ENCODE data around the gene NUP50. TPM values are rescaled to one million over a fixed set of nuclear protein-coding genes. Genes with fewer than 3 reads are reported as not detected.
A peak's percentile ranks its signal among the peaks of the same experiment; 100 is the strongest.
"Not testable (repeated sequence)": the region's sequence is repeated elsewhere in the genome, so short reads cannot be mapped to it uniquely, and the experiment has no call there.

NUP50 gene
- total RNA-seq, 6 experiments from 2014 or later = 26.4 to 57.2 (median 31.4) TPM

DNA sequence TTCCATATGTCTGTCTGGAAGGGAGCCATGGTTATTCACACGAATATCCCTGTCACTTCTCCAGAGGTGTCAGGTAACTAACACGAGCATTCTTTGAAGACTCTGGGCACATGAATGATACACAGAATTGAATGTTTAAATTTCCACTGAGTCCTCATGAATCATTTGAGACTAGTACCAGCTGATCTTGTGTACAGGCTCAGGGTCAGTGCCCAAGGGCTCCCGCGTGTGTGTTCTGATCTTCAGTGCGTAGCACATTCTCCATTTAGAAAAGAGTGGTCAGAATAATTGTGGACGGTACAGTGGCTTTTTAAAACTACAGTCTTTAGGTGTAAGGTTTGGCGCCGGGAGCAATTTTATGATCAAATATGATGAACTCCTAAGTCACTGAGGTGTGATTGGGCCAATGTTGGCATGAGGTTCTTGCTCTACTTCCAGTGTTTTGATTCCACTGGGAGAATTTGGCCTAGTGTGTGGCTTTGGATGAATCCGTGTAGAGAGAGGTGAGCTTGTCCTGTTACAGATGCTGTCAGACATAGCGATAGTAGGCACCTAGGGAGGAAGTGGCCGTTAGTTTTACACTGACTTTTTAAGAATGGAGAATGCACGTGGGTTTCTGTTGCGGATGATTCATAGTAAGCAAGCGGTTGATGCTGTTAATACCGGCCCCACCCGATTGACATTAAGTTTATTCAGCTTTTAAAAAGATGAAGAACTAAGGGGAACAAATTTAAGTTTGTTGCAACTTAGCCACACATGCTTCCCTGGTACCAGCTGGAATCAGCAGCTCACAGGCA is 22.2 kb downstream of the NUP50 start:
- WGBS (ENCODE audit: insufficient coverage, low coverage, low lambda C conversion rate, missing lambda C conversion rate) = 87% methylated on average over 16 of the region's 16 CpGs
- intact Hi-C loops (cut with DNase I) = no loop called here
- no peak for DNase-seq
- H3K4me1 ChIP-seq = no peaks in the 10 kb centered on the region
- H3K4me3 ChIP-seq = no peak overlapping the region
- no peak overlapping the region for H3K27ac ChIP-seq
- no peaks in the 10 kb centered on the region for H3K9me3 ChIP-seq
- H3K27me3 ChIP-seq = no peaks in the 10 kb centered on the region
- no peak for TF ChIP-seq POLR2A (IDR thresholded peaks at IDR 0.05)
- TF ChIP-seq CTCF (IDR thresholded peaks at IDR 0.05) = no peak
- no peak for ATAC-seq
- peaks cover 0 to 41% (median 13%) of the 10 kb centered on the region in 4 donors for H3K36me3 ChIP-seq

DNA sequence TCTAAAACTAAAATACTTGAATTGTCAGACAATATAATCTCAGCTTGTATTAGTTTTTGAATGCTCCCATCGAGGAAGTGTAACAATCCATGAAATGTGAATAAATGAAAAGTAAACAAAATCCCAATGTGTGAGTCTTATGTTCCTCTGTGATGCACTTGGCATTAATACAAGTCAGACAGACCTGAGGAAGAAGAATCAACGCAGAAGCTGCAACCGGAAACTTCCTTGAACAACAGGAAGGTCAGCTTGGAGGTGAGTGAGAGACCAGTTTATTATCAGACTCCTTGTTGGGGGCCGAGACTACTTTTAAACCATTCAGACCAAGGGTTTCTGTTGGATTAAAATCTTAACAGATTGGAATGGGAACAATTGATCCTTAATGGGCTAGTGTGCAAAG is 24.2 kb downstream of the NUP50 start:
- peak in 1 of 4 donors; percentile 35 for ATAC-seq
- DNase-seq = no peak
- H3K27me3 ChIP-seq = no peaks in the 10 kb centered on the region
- WGBS (ENCODE audit: insufficient coverage, low coverage, low lambda C conversion rate, missing lambda C conversion rate) = 66% methylated on average over 4 of the region's 4 CpGs
- intact Hi-C loops (cut with DNase I) = no loop called here
- no peak overlapping the region for H3K4me3 ChIP-seq
- H3K9me3 ChIP-seq = no peaks in the 10 kb centered on the region
- TF ChIP-seq POLR2A (IDR thresholded peaks at IDR 0.05) (no peak), CTCF (IDR thresholded peaks at IDR 0.05) (no peak)
- H3K27ac ChIP-seq = no peak overlapping the region
- peaks cover 0 to 31% (median 11%) of the 10 kb centered on the region in 4 donors for H3K36me3 ChIP-seq
- H3K4me1 ChIP-seq = no peaks in the 10 kb centered on the region

- DNase-seq = no peak
- H3K27me3 ChIP-seq = no peaks in the 10 kb centered on the region
- no peak overlapping the region for H3K4me3 ChIP-seq
- no peaks in the 10 kb centered on the region for H3K9me3 ChIP-seq
- 77% methylated on average over 5 of the region's 16 CpGs for WGBS (ENCODE audit: insufficient coverage, low coverage, low lambda C conversion rate, missing lambda C conversion rate)
- H3K36me3 ChIP-seq = peaks cover 0 to 24% (median 7%) of the 10 kb centered on the region in 4 donors
- intact Hi-C loops (cut with DNase I) = no loop called here
- H3K4me1 ChIP-seq = no peaks in the 10 kb centered on the region
- TF ChIP-seq CTCF (IDR thresholded peaks at IDR 0.05) = no peak
- no peak for TF ChIP-seq POLR2A (IDR thresholded peaks at IDR 0.05)
- no peak for ATAC-seq
- no peak overlapping the region for H3K27ac ChIP-seq
These were observed 25.1 kb downstream of the NUP50 start for GRCh38 chr22:45188779-45189178.

DNA sequence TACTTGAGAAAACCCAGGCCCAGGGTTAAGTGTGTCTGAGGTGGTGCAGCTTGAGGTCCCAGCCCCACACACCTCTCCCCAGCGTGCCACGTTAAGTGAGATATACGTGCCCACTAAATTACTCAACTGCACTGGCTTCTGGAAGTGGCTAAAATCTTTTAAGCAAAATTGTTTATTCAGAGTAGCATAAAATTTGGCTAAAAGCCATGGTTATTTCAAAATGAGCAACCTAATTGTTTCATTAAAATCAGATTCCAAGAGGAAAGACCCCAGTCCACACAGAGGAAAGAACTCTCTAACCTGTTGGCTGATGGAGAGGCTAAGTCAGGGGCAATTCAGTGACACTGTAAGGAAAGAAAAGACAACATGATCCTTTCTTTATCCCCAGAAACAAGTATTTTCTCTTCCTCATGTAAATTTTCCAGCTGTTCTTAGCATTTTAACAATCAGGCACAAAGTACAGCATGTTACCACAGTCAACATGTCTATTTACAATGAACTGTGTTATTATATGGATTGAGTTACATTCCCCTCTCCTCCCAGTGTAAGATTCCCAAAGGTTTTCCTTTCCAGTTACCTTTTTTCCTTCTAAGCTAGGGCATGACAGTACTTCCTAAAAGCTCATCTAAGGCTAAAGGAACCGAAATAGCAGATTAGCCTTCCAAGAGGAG is 26.6 kb downstream of the NUP50 start:
- no peaks in the 10 kb centered on the region for H3K4me1 ChIP-seq
- 67% methylated on average over 2 of the region's 4 CpGs for WGBS (ENCODE audit: insufficient coverage, low coverage, low lambda C conversion rate, missing lambda C conversion rate)
- H3K36me3 ChIP-seq = peaks cover 0 to 9% (median 1%) of the 10 kb centered on the region in 4 donors
- H3K4me3 ChIP-seq = no peak overlapping the region
- intact Hi-C loops (cut with DNase I) = no loop called here
- TF ChIP-seq CTCF (IDR thresholded peaks at IDR 0.05) (no peak), POLR2A (IDR thresholded peaks at IDR 0.05) (no peak)
- ATAC-seq = no peak
- H3K27me3 ChIP-seq = no peaks in the 10 kb centered on the region
- H3K27ac ChIP-seq = no peak overlapping the region
- H3K9me3 ChIP-seq = no peaks in the 10 kb centered on the region
- DNase-seq = no peak

- DNase-seq; H3K9me3 ChIP-seq; H3K27me3 ChIP-seq; H3K4me1 ChIP-seq; H3K27ac ChIP-seq; intact Hi-C loops (cut with DNase I); H3K4me3 ChIP-seq; ATAC-seq: not testable (repeated sequence)
- WGBS (ENCODE audit: insufficient coverage, low coverage, low lambda C conversion rate, missing lambda C conversion rate) = 91% methylated on average over 8 of the region's 9 CpGs
- peaks cover 0 to 10% (median 0%) of the 10 kb centered on the region in 4 donors for H3K36me3 ChIP-seq
These were observed 28.0 kb downstream of the NUP50 start for GRCh38 chr22:45191746-45192145.

Data from right lobe of liver (tissue), 6 donors.